Activated naive CD8-positive, alpha-beta T cell treated with anti-CD3 and anti-CD28 coated beads, Interleukin-2, amount 10 ng/mL, durations not matched to agents 7 days and 5 days (primary cell): Measurements from ENCODE around the gene UPK3A. TPM values are rescaled to one million over a fixed set of nuclear protein-coding genes. Genes with fewer than 3 reads are reported as not detected.
"Not testable (repeated sequence)": the region's sequence is repeated elsewhere in the genome, so short reads cannot be mapped to it uniquely, and the experiment has no call there.

Source experiments
- ATAC-seq: fragments of 150-1000 bp; cut with Tn5 transposase; one replicate; pipeline ENCODE4 v1.10.0; 2021; ENCODE audit warnings: low read depth, moderate library complexity
- POLR2A ChIA-PET: fragments of 350-600 bp; sonication (Branson Sonifier 250); formaldehyde crosslinking; loops from one replicate; lab custom pipeline; 2021; ENCODE audit warnings: antibody characterized with exemption; lab: Charles Lee
- DNase-seq: peaks from one replicate; pipeline ENCODE4 v3.0.0; 2021
- H3K27ac Mint-ChIP-seq: one replicate; pipeline ENCODE4 v1.8.0; 2022; ENCODE audit warnings: mild to moderate bottlenecking, mixed read lengths
- H3K27me3 Mint-ChIP-seq: one replicate; pipeline ENCODE4 v1.8.0; 2022; ENCODE audit warnings: mild to moderate bottlenecking, moderate library complexity, mixed read lengths
- H3K36me3 Mint-ChIP-seq: one replicate; pipeline ENCODE4 v1.8.0; 2021; ENCODE audit warnings: mild to moderate bottlenecking, mixed read lengths
- H3K4me1 Mint-ChIP-seq: one replicate; pipeline ENCODE4 v1.8.0; 2021; ENCODE audit warnings: mixed read lengths
- H3K4me3 Mint-ChIP-seq: one replicate; pipeline ENCODE4 v1.8.0; 2022; ENCODE audit warnings: mild to moderate bottlenecking, moderate library complexity, mixed read lengths
- H3K9me3 Mint-ChIP-seq: one replicate; pipeline ENCODE4 v1.8.0; 2021; ENCODE audit warnings: mixed read lengths
- total RNA-seq, 2 experiments: library from RNA; stranded (reverse); gene quantifications; one replicate each; pipeline ENCODE4 v1.2.3, GENCODE V29; 2021

The UPK3A gene
- total RNA-seq, 2 experiments from 2014 or later: not detected

DNA sequence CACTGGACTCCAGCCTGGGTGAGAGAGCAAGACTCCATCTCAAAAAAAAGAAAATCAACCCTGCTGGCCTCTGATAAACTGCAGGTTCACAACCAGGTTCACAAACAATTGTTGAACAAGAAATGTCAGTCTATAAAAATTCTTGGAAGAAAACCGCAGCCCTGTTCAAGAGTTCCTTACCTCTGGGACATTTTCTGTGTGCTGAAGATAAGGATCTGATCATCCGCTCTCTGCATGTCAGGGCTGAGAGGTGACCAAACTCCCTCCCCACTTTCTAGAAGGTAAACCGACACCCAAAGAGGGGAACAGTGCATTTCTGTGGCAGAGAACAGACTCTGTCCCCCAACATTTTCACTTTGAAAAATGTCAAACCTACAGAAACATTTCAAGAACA, 4.2 kb upstream of the UPK3A start:
- H3K4me1 Mint-ChIP-seq: peaks cover 6% of the 10 kb centered on the region
- no peaks in the 10 kb centered on the region for H3K36me3 Mint-ChIP-seq
- no peak overlapping the region for H3K4me3 Mint-ChIP-seq
- no peaks in the 10 kb centered on the region for H3K9me3 Mint-ChIP-seq
- POLR2A ChIA-PET: interaction anchor here (0.6 kb wide), 1 partner anchor 1299 kb away, joined by 3 read pairs; no protein-coding TSS in a partner anchor
- no peak overlapping the region for H3K27ac Mint-ChIP-seq
- ATAC-seq (no peak), DNase-seq (no peak)
- H3K27me3 Mint-ChIP-seq: peaks cover 30% of the 10 kb centered on the region

DNA sequence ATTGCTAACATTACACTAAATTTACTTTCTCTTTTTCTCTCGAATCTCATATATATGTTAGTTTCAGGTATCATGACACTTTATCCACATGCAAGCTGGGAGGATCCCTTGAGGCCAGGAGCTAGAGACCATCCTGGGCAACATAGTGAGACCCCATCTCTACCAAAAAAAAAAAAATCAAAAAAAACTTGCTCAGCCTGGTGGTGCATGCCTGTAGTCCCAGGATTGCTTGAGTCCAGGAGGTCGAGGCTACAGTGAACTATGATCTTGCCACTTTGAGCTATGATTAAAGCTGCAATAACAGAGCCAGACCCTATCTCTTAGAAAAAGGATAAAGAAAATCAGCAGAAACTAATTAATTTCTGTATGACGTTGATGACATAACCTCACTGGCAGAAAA, 3.7 kb upstream of the UPK3A start:
- POLR2A ChIA-PET: no interaction called here
- peaks cover 32% of the 10 kb centered on the region for H3K27me3 Mint-ChIP-seq
- no peak overlapping the region for H3K4me3 Mint-ChIP-seq
- DNase-seq: no peak
- no peaks in the 10 kb centered on the region for H3K36me3 Mint-ChIP-seq
- H3K27ac Mint-ChIP-seq: no peak overlapping the region
- H3K4me1 Mint-ChIP-seq: peaks cover 6% of the 10 kb centered on the region
- H3K9me3 Mint-ChIP-seq: no peaks in the 10 kb centered on the region
- ATAC-seq: no peak

DNA sequence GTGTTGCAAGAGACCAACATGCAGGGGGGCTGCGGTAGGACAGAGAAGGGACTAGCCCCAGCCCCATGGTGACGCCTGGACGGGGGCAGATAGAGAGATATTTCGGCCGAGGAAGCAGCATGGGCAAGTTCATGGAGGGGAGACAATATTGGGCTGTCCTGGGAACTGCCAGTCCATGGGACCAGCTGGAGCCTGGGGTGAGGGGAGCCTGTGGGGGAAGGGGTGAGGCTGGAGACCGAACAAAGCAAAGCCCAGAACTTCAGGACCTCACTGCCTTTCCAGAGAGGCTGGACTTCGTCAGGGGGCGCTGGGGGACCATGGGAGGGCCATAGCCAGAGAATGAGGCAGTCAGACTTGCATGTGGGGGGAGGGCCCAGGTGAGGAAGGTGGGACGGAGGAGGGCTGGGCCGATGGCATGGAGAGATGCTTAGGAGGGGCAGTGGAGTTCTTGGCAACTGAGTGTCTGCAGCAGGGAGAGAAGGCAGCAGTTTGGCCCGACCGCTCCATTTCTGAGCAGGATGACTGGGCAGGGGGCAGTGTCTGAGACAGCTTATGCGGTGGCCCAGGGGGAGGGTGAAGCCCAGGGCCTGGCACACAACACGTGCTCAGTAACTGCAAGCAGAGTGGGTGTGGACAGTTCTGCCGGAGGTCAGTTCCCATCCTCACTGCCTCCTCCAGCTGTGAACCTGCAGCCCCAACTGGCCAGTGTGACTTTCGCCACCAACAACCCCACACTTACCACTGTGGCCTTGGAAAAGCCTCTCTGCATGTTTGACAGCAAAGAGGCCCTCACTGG, 712 bp downstream of the UPK3A start:
- H3K27ac Mint-ChIP-seq: no peak overlapping the region
- peaks cover 41% of the 10 kb centered on the region for H3K27me3 Mint-ChIP-seq
- DNase-seq: no peak
- no peak overlapping the region for H3K4me3 Mint-ChIP-seq
- POLR2A ChIA-PET: interaction anchor here (0.6 kb wide), 1 partner anchor 619 kb away, joined by 3 read pairs; no protein-coding TSS in a partner anchor
- ATAC-seq: no peak
- H3K9me3 Mint-ChIP-seq: no peaks in the 10 kb centered on the region
- H3K36me3 Mint-ChIP-seq: no peaks in the 10 kb centered on the region
- no peaks in the 10 kb centered on the region for H3K4me1 Mint-ChIP-seq

DNA sequence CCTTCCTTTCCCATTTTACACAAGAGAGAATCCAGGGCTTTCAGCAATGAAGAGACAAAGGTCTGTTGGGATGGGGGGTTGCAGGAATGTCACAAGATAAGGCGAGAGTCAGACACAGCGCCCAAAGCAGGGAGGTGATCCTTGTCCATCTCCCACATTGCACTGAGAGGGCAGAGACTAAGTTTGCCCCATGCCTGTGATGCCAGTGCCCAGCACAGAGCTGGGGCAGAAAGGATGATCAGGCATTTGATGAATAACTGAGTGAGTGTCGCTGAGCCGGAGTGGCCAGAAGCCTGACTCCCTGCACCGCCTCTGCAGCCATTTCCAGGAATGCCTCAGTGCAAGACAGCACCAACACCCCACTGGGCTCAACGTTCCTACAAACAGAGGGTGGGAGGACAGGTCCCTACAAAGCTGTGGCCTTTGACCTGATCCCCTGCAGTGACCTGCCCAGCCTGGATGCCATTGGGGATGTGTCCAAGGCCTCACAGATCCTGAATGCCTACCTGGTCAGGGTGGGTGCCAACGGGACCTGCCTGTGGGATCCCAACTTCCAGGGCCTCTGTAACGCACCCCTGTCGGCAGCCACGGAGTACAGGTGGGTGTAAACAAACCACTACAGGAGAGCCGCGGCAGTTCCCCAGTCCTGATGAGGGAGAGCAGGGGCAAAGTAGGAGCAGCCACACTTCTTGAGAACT, 2.3 kb downstream of the UPK3A start:
- H3K9me3 Mint-ChIP-seq: no peaks in the 10 kb centered on the region
- POLR2A ChIA-PET: no interaction called here
- no peaks in the 10 kb centered on the region for H3K4me1 Mint-ChIP-seq
- ATAC-seq (no peak), DNase-seq (no peak)
- no peak overlapping the region for H3K4me3 Mint-ChIP-seq
- no peaks in the 10 kb centered on the region for H3K36me3 Mint-ChIP-seq
- H3K27me3 Mint-ChIP-seq: peaks cover 33% of the 10 kb centered on the region
- no peak overlapping the region for H3K27ac Mint-ChIP-seq

DNA sequence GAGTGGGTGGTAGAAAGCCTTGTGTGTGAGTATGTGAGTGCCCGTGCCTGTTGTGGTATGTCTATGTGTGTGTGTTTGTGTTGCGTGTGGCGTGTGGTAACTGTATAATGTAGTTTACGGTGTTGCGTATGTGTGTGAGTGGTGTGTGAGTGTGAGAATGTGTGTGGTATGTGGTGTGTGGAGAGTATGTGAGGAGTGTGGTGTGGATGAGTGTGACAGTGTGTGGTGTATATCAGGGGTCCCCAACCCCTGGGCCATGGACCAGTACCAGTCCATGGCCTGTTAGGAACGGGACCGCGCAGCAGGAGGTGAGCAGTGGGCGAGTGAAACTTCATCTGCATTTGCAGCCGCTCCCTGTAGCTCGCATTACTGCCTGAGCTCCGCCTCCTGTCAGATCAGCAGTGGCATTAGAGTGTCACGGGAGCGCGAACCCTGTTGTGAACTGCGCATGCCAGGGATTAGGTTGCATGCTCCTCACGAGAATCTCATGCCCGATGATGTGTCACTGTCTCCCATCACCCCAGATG, 5.7 kb downstream of the UPK3A start:
- DNase-seq (no peak), ATAC-seq (no peak)
- Mint-ChIP-seq H3K4me1 (no peaks in the 10 kb centered on the region), H3K27me3 (peaks cover 12% of the 10 kb centered on the region), H3K4me3 (no peak overlapping the region), H3K27ac (no peak overlapping the region), H3K9me3 (no peaks in the 10 kb centered on the region), H3K36me3 (no peaks in the 10 kb centered on the region)
- POLR2A ChIA-PET: interaction anchor here (0.6 kb wide), 1 partner anchor 43 kb away, joined by 3 read pairs; no protein-coding TSS in a partner anchor

DNA sequence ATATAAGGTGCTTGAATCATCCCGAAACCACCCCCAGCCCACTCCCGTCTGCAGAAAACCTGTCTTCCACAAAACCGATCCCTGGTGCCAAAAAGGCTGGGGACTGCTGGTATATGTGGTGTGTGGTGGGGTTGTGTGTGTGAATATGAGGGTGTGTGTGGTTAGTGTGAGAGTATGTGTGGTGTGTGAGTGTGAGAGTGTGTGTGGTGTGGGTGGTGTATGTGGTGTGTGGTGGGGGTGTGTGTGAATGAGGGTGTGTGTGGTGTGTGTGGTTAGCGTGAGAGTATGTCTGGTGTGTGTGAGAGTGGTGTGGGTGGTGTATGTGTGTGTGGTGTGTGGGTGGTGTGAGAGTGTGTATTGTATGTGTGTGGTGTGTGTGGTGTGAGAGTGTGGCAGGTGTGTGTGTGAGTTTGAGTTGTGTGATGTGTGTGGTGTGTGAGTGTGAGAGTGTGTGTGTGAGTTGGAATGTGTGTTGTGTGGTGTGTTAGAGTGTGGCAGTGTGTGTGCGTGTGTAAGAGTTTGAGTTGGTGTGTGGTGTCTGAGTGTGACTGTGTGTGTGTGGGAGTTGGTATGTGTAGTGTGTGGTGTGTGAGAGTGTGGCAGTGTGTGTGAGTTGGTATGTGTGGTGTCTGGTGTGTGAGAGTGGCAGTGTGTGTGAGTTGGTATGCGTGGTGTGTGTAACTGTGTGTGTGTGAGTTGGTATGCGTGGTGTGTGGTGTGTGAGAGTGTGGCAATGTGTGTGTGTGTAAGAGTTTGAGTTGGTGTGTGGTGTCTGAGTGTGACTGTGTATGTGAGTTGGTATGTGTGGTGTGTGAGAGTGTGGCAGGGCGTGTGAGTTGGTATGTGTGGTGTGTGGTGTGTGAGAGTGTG, 6.5 kb downstream of the UPK3A start:
- POLR2A ChIA-PET: interaction anchor here (0.6 kb wide), 1 partner anchor 42 kb away, joined by 3 read pairs; no protein-coding TSS in a partner anchor
- Mint-ChIP-seq H3K4me3 (no peak overlapping the region), H3K27ac (no peak overlapping the region), H3K36me3 (no peaks in the 10 kb centered on the region), H3K4me1 (peaks cover 5% of the 10 kb centered on the region), H3K9me3 (no peaks in the 10 kb centered on the region), H3K27me3 (peaks cover 7% of the 10 kb centered on the region)
- no peak for ATAC-seq
- DNase-seq: no peak

DNA sequence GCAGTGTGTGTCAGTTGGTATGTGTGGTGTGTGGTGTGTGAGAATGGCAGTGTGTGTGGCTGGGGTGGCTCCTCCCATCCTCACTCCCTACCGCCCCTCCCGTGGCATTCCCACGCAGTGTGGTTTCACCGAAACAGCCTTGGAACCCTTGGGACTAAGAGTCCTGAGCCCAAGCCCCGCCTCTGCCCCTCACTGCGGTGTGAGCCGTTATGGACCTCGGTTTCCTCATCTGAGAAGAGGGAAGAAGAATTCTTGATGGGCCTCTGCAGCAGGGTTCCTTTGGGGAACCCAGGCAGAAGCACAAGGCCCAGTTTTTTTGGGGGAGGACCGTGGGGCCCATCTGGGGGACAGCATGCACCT, 7.2 kb downstream of the UPK3A start:
- Mint-ChIP-seq H3K9me3 (no peaks in the 10 kb centered on the region), H3K4me3 (no peak overlapping the region), H3K27ac (no peak overlapping the region), H3K4me1 (peaks cover 11% of the 10 kb centered on the region), H3K36me3 (no peaks in the 10 kb centered on the region), H3K27me3 (peaks cover 3% of the 10 kb centered on the region)
- no peak for DNase-seq
- POLR2A ChIA-PET: no interaction called here
- no peak for ATAC-seq

DNA sequence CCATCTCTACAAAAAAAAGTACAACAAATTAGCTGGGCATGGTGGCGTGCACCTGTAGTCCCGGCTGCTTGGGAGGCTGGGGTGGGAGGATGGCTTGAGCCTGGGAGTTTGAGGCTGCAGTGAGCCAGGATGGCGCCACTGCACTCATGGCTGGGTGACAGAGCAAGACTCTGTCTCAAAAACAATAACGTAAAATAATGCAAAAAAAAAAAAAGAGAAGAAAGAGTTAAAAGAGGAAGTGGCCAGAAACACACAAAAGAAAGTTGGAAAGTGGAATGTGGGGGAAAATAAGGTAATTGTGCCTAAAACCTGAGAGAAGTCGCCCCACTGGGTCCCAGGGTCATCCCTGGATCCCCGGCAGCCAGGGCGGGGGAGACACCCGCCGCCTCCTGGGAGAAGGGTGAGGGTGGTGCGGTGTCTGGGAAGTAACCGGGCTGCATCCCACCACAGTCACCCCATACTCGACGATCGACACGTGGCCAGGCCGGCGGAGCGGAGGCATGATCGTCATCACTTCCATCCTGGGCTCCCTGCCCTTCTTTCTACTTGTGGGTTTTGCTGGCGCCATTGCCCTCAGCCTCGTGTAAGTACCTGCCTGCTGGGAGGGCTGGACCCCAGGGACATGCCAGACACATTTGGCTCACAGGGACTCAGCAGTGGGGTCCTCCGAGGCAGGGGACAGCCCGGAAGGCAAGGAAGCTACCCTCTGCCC, 8.1 kb downstream of the UPK3A start:
- peaks cover 13% of the 10 kb centered on the region for H3K4me1 Mint-ChIP-seq
- H3K36me3 Mint-ChIP-seq: no peaks in the 10 kb centered on the region
- H3K9me3 Mint-ChIP-seq: no peaks in the 10 kb centered on the region
- ATAC-seq (no peak), DNase-seq (no peak)
- peaks cover 3% of the 10 kb centered on the region for H3K27me3 Mint-ChIP-seq
- POLR2A ChIA-PET: no interaction called here
- no peak overlapping the region for H3K4me3 Mint-ChIP-seq
- H3K27ac Mint-ChIP-seq: peak overlapping the region; percentile 5

DNA sequence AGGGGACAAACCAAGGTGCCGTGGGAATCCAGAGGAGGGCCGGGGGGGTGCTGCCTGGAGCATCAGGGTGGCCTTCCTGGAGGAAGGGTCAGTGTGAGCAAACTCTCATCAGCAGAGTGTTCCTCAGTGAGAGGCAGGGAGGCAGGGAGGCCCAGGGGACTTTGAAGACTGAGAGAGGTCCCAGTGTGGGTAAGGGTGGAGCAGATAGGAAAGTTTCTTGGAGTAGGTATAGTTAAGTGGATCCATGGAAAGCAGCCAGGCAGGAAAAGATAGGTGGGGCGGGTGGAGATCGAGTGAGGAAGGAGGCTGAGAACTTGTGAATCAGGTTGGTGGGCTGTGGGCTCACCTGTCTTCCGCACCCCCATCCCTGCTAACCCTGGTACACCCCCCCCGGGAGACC, 9.3 kb downstream of the UPK3A start:
- H3K36me3 Mint-ChIP-seq: no peaks in the 10 kb centered on the region
- H3K27ac Mint-ChIP-seq: no peak overlapping the region
- no peak for ATAC-seq
- POLR2A ChIA-PET: no interaction called here
- no peak overlapping the region for H3K4me3 Mint-ChIP-seq
- DNase-seq: no peak
- H3K27me3 Mint-ChIP-seq: peaks cover 3% of the 10 kb centered on the region
- no peaks in the 10 kb centered on the region for H3K9me3 Mint-ChIP-seq
- peaks cover 19% of the 10 kb centered on the region for H3K4me1 Mint-ChIP-seq

DNA sequence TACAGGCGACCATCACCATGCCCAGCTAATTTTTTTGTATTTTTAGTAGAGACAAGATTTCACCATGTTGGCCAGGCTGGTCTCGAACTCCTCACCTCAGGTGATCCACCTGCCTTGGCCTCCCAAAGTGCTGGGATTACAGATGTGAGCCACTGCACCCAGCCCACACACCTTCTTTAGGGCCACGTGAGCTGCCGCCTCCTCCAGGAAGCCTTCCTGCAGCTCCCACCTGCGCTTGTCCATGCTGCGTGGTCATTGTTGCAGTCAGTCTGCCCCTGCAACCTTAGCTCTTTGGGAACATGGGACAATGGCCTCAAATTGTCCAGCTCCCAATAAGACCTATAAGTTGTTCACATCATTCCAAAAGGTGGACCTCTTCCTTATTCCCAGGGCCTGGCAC, 10.3 kb downstream of the UPK3A start:
- DNase-seq, H3K36me3 Mint-ChIP-seq, H3K4me3 Mint-ChIP-seq, H3K9me3 Mint-ChIP-seq, H3K27ac Mint-ChIP-seq, H3K27me3 Mint-ChIP-seq, ATAC-seq: not testable (repeated sequence)
- POLR2A ChIA-PET: interaction anchor here (1.1 kb wide), 1 partner anchor 14 kb away, joined by 3 read pairs; no protein-coding TSS in a partner anchor
- H3K4me1 Mint-ChIP-seq: peaks cover 24% of the 10 kb centered on the region

DNA sequence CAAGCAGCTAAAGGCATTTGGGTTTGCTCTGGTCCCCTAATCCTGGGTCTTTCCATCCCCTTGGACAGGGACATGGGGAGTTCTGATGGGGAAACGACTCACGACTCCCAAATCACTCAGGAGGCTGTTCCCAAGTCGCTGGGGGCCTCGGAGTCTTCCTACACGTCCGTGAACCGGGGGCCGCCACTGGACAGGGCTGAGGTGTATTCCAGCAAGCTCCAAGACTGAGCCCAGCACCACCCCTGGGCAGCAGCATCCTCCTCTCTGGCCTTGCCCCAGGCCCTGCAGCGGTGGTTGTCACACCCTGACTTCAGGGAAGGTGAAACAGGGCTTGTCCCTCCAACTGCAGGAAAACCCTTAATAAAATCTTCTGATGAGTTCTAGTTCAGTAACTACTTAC, 10.7 kb downstream of the UPK3A start:
- peak overlapping the region; percentile 82 for H3K27ac Mint-ChIP-seq
- H3K9me3 Mint-ChIP-seq: no peaks in the 10 kb centered on the region
- POLR2A ChIA-PET: interaction anchor here (1.1 kb wide), 1 partner anchor 13 kb away, joined by 3 read pairs; no protein-coding TSS in a partner anchor
- H3K27me3 Mint-ChIP-seq: no peaks in the 10 kb centered on the region
- H3K4me3 Mint-ChIP-seq: no peak overlapping the region
- no peak for DNase-seq
- no peaks in the 10 kb centered on the region for H3K36me3 Mint-ChIP-seq
- no peak for ATAC-seq
- peaks cover 24% of the 10 kb centered on the region for H3K4me1 Mint-ChIP-seq

DNA sequence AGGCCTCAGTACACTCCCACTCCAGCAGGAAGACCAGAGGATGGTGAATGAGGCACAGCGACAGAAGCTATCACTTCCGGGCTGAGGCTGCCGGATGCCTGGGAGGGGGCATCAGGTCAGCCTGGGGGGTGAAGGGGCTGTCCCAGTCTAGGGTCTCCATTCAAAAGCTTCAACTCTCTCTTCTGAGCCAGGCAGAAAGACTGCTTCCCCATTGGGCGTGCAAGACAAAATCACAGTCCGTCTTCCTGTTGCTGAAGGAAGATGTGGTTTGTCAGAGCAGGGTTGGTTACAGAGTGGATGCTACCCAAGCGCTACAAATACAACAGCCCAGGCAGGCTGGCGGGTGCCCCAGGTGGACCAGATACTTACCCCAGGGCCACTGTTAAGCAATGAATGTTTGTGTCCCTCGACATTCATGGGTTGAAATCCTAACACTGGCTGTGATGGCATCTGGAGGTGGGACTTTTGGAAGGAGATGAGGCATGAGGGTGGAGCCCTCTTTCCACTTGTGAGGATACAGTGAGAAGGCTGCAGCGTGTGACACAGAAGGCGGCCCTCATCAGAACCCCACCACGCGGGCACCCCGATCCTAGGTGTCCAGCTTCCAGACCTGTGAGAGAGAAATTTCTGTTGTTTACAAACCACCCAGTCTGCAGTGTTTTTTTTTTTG, 12.0 kb downstream of the UPK3A start:
- POLR2A ChIA-PET: interaction anchor here (0.6 to 1.3 kb wide), 9 partner anchors 9 to 118 kb away, joined by 3 to 8 read pairs (median 3); partner anchors contain the start of gene FAM118A
- no peaks in the 10 kb centered on the region for H3K27me3 Mint-ChIP-seq
- H3K27ac Mint-ChIP-seq: peak overlapping the region; percentile 82
- H3K36me3 Mint-ChIP-seq: no peaks in the 10 kb centered on the region
- peak; percentile 58 for DNase-seq
- H3K4me3 Mint-ChIP-seq: peak overlapping the region; percentile 61
- ATAC-seq: peak; percentile 92
- H3K4me1 Mint-ChIP-seq: peaks cover 24% of the 10 kb centered on the region
- no peaks in the 10 kb centered on the region for H3K9me3 Mint-ChIP-seq
